Activated CD4-positive, alpha-beta T cell treated with anti-CD3 and anti-CD28 coated beads for 4 hours (primary cell): Measurements from ENCODE around the gene MYO6.
A peak's percentile ranks its signal among the peaks of the same experiment; 100 is the strongest.

Source experiments
- DNase-seq, 2 donors: peaks; one replicate each; pipeline ENCODE4 v3.0.0-alpha.2; 2020

Gene MYO6

GRCh38 chr6:75830959-75831885 is 82.2 kb downstream of the MYO6 start:
- no peak for DNase-seq

GRCh38 chr6:75834447-75834846 is 85.4 kb downstream of the MYO6 start:
- no peak for DNase-seq

- no peak for DNase-seq
Observed at GRCh38 chr6:75842191-75842590, 93.2 kb downstream of the MYO6 start.

- no peak for DNase-seq
Observed at GRCh38 chr6:75842732-75843131, 93.7 kb downstream of the MYO6 start.

- DNase-seq = no peak
Observed at GRCh38 chr6:75843396-75843795, 94.4 kb downstream of the MYO6 start.

- no peak for DNase-seq
Observed at GRCh38 chr6:75848274-75848673, 99.2 kb downstream of the MYO6 start.

- no peak for DNase-seq
Observed at GRCh38 chr6:75849329-75850025, 100.4 kb downstream of the MYO6 start.

- no peak for DNase-seq
Observed at GRCh38 chr6:75850026-75850833, 101.2 kb downstream of the MYO6 start.

GRCh38 chr6:75852721-75853120 is 103.7 kb downstream of the MYO6 start:
- no peak for DNase-seq

- DNase-seq = no peak
Observed at GRCh38 chr6:75853806-75854205, 104.8 kb downstream of the MYO6 start.

- DNase-seq = peak in 1 of 2 donors; percentile 5
Observed at GRCh38 chr6:75855052-75855451, 106.0 kb downstream of the MYO6 start.

GRCh38 chr6:75856902-75857301 is 107.9 kb downstream of the MYO6 start:
- no peak for DNase-seq

GRCh38 chr6:75863001-75863400 is 114.0 kb downstream of the MYO6 start:
- DNase-seq = no peak

- DNase-seq = no peak
Observed at GRCh38 chr6:75863784-75864183, 114.7 kb downstream of the MYO6 start.

GRCh38 chr6:75864446-75864845 is 115.4 kb downstream of the MYO6 start:
- DNase-seq = no peak

GRCh38 chr6:75870389-75870788 is 121.3 kb downstream of the MYO6 start:
- no peak for DNase-seq

GRCh38 chr6:75874224-75874623 is 125.2 kb downstream of the MYO6 start:
- no peak for DNase-seq

GRCh38 chr6:75876152-75876551 is 127.1 kb downstream of the MYO6 start:
- DNase-seq = no peak

- no peak for DNase-seq
Observed at GRCh38 chr6:75880305-75880704, 131.3 kb downstream of the MYO6 start.

- DNase-seq = no peak
Observed at GRCh38 chr6:75882734-75883133, 133.7 kb downstream of the MYO6 start.

- DNase-seq = no peak
Observed at GRCh38 chr6:75884822-75885221, 135.8 kb downstream of the MYO6 start.

- no peak for DNase-seq
Observed at GRCh38 chr6:75892384-75892783, 143.3 kb downstream of the MYO6 start.

- no peak for DNase-seq
Observed at GRCh38 chr6:75893058-75893775, 144.2 kb downstream of the MYO6 start.
